Stimulated activated effector memory CD8-positive, alpha-beta T cell treated with anti-CD3 and anti-CD28 coated beads, Interleukin-12 subunit alpha, Interleukin-12 subunit beta, amount 100 ng/mL, for 72 hours (primary cell): ENCODE data around the gene MYORG.
"Not testable (repeated sequence)": the region's sequence is repeated elsewhere in the genome, so short reads cannot be mapped to it uniquely, and the experiment has no call there.

Experiments used
- ATAC-seq: fragments of 150-1000 bp; cut with Tn5 transposase; 2 replicates; pipeline ENCODE4 v1.10.0; 2021
- DNase-seq, 2 donors: peaks; one replicate each; pipeline ENCODE4 v3.0.0; 2021 to 2022; ENCODE audit warnings: low spot score in 2 of 2
- H3K27ac Mint-ChIP-seq: one replicate; pipeline ENCODE4 v1.8.0; 2022; ENCODE audit warnings: mild to moderate bottlenecking, mixed read lengths
- H3K36me3 Mint-ChIP-seq: one replicate; pipeline ENCODE4 v1.8.0; 2022; ENCODE audit warnings: mild to moderate bottlenecking, mixed read lengths
- H3K4me1 Mint-ChIP-seq: one replicate; pipeline ENCODE4 v1.8.0; 2022; ENCODE audit warnings: mixed read lengths
- H3K4me3 Mint-ChIP-seq: one replicate; pipeline ENCODE4 v1.8.0; 2022; ENCODE audit warnings: mild to moderate bottlenecking, mixed read lengths
- H3K9me3 Mint-ChIP-seq: one replicate; pipeline ENCODE4 v1.8.0; 2022; ENCODE audit warnings: mixed read lengths

MYORG gene

DNA sequence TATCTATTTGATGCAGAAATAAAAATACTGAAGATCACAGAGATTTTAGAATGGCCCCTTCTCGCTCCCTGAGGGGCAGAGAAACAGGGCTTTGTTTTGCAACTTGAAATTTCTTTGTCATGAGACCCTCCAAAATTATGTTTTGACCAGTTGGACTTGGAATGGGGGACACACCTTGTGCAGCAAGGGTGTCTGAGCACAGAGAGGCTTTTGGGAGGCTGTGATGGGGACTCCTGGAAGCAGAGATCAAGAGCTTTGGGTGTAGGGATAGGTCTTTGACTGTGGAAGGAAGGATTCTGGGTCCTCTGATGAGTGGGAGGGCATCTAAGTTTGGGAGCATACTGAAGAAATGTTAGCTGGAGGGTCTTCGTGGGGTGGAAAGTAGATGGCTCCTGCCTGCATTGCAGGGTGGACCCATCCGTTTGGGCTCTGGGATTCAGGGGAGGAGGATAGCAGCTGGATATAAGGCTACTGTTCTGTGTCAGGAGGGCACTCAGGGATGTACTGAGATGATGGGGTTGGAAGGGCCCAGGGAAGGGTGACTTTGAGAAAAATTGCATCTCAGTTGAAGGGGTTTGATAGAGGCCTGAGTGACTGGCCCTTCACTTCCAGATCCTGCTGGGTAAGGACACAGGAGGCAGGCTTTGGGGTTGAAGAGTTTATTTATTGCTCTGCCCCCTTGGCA lies 1.8 kb upstream of the MYORG start:
- Mint-ChIP-seq H3K9me3 (no peaks in the 10 kb centered on the region), H3K36me3 (no peaks in the 10 kb centered on the region), H3K27ac (no peak overlapping the region), H3K4me3 (peak overlapping the region; percentile 83), H3K4me1 (peaks cover 47% of the 10 kb centered on the region)
- DNase-seq: peak in 1 of 2 donors; percentile 45
- ATAC-seq: no peak

GRCh38 chr9:34377404-34377746 lies 677 bp upstream of the MYORG start:
- no peak for DNase-seq
- ATAC-seq: no peak
- H3K27ac Mint-ChIP-seq: no peak overlapping the region
- H3K9me3 Mint-ChIP-seq: no peaks in the 10 kb centered on the region
- no peaks in the 10 kb centered on the region for H3K36me3 Mint-ChIP-seq
- H3K4me3 Mint-ChIP-seq: peak overlapping the region; percentile 83
- peaks cover 47% of the 10 kb centered on the region for H3K4me1 Mint-ChIP-seq

- peak; percentile 30 for ATAC-seq
- no peaks in the 10 kb centered on the region for H3K9me3 Mint-ChIP-seq
- H3K27ac Mint-ChIP-seq: peak overlapping the region; percentile 21
- no peaks in the 10 kb centered on the region for H3K36me3 Mint-ChIP-seq
- H3K4me1 Mint-ChIP-seq: peaks cover 45% of the 10 kb centered on the region
- peak; percentile 36 to 78 for DNase-seq
- H3K4me3 Mint-ChIP-seq: peak overlapping the region; percentile 83
Observed at GRCh38 chr9:34375901-34376595, 650 bp downstream of the MYORG start.

DNA sequence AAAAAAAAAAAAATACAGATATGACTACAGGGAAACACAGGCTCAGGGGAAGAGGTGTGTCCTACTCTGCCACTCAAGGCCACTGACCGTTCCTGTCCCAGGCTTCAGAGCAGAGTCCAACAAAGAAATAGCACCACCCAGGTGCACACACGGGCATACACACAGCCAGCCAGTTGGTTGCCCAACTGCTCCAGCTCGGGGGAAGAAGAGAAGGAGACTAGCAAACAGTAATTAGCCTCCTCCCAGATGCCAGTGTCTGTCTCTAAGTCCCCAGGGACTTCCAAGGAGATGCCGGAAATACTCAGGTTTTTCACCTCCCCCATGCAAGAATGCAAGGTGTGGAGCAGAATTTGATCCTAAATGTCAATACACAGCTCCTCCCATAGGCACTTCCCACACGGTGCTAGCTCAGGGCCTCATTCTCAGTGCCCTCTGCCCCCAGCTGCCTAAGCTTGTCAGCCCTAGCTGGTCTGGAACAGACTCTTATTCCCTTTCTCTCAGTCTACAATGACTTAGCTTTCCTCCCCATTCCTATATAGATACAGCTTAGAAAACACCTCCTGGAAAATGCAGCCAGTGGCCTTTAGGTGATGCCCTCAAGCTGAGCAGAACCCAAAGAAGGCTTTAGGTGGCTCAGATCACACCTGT lies 1.7 kb downstream of the MYORG start:
- ATAC-seq (no peak), DNase-seq (peak in 1 of 2 donors; percentile 41)
- Mint-ChIP-seq H3K36me3 (peaks cover 1% of the 10 kb centered on the region), H3K4me1 (peaks cover 39% of the 10 kb centered on the region), H3K9me3 (no peaks in the 10 kb centered on the region), H3K27ac (peak overlapping the region; percentile 21), H3K4me3 (peak overlapping the region; percentile 83)

DNA sequence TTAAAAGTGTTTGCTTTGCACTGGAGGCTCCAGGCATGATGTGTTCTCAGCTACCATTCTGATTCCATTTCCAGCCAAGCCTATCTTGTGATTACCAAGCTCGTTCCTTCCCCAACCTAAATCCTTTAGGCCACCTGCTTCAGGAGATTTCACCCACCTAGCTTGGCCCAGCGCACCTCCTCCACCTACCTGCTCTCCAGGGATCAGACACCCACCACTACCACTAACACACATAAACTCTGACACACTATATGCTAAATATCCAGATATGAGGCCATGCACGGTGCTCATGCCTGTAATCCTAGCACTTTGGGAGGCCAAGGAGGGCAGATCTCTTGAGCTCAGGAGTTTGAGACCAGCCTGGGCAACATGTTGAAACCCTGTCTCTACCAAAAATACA lies 2.4 kb downstream of the MYORG start:
- DNase-seq (no peak), ATAC-seq (no peak)
- H3K4me3 Mint-ChIP-seq: no peak overlapping the region
- H3K9me3 Mint-ChIP-seq: no peaks in the 10 kb centered on the region
- peaks cover 32% of the 10 kb centered on the region for H3K4me1 Mint-ChIP-seq
- peaks cover 4% of the 10 kb centered on the region for H3K36me3 Mint-ChIP-seq
- H3K27ac Mint-ChIP-seq: no peak overlapping the region

GRCh38 chr9:34373749-34374148 lies 2.9 kb downstream of the MYORG start:
- no peak overlapping the region for H3K4me3 Mint-ChIP-seq
- peaks cover 27% of the 10 kb centered on the region for H3K4me1 Mint-ChIP-seq
- no peak for ATAC-seq
- no peak overlapping the region for H3K27ac Mint-ChIP-seq
- DNase-seq: peak in 1 of 2 donors; percentile 45
- H3K9me3 Mint-ChIP-seq: no peaks in the 10 kb centered on the region
- peaks cover 4% of the 10 kb centered on the region for H3K36me3 Mint-ChIP-seq

GRCh38 chr9:34372467-34373011 lies 4.2 kb downstream of the MYORG start:
- Mint-ChIP-seq H3K27ac (no peak overlapping the region), H3K4me1 (peaks cover 23% of the 10 kb centered on the region), H3K4me3 (no peak overlapping the region), H3K36me3 (peaks cover 4% of the 10 kb centered on the region), H3K9me3 (no peaks in the 10 kb centered on the region)
- peak in 1 of 2 donors; percentile 47 for DNase-seq
- no peak for ATAC-seq

- peaks cover 4% of the 10 kb centered on the region for H3K36me3 Mint-ChIP-seq
- H3K4me1 Mint-ChIP-seq: peaks cover 20% of the 10 kb centered on the region
- H3K9me3 Mint-ChIP-seq: no peaks in the 10 kb centered on the region
- no peak for ATAC-seq
- DNase-seq: peak in 1 of 2 donors; percentile 44
- no peak overlapping the region for H3K27ac Mint-ChIP-seq
- H3K4me3 Mint-ChIP-seq: no peak overlapping the region
Observed at GRCh38 chr9:34371886-34372466, 4.7 kb downstream of the MYORG start.

DNA sequence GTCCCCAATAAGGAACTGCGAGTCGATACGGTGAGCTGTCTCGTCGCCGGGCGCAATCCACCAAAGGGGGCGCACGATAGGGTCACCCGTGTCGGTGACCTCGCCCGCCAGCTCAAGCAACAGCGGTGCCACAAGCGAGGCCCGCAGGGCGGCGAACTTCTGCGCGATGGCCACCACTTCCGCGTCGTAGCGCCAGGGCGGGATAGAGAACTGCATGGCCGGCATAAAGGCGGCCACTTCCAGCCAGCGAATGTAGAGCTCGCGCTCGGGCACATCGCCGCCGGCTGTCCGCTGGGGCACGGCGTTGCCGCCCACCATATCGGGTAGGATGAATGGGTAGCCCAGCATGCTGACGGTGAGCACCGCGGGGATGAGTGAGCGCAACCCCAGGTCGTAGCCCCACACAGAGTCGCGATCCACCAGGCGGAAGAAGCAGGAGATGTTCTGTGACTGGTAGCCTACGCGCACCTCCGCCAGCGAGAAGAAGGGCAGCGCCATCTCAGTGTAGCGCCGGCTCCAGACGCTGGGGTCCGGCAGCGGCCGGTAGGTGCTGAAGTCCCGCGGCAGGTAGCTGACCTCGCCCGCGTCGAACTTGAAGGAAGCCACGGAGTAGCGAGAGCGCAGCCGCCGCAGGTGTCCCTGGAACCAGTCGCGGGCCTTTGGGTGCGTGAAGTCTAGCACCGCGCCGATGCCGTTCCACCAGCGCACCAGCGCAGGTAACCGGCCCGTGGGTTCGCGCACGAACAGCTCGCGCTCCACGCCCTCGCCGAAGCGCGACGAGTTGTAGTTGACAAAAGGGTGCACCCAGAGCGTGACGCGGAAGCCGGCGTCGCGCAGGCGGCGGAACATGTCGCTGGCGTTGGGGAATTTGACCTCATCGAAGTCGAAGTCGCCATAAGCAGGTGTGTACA lies 5.5 kb downstream of the MYORG start:
- Mint-ChIP-seq H3K36me3 (peaks cover 4% of the 10 kb centered on the region), H3K4me3 (peak overlapping the region; percentile 48)
- ATAC-seq: peak; percentile 62

GRCh38 chr9:34370335-34370969 lies 6.2 kb downstream of the MYORG start:
- Mint-ChIP-seq H3K4me3 (peak overlapping the region; percentile 48), H3K36me3 (peaks cover 4% of the 10 kb centered on the region), H3K4me1 (peaks cover 8% of the 10 kb centered on the region), H3K9me3 (no peaks in the 10 kb centered on the region), H3K27ac (no peak overlapping the region)
- ATAC-seq (no peak), DNase-seq (peak in 1 of 2 donors; percentile 45)

More for the DNA sequence above, 5.5 kb downstream of the MYORG start:
- Mint-ChIP-seq H3K9me3 (no peaks in the 10 kb centered on the region), H3K27ac (no peak overlapping the region), H3K4me1 (peaks cover 16% of the 10 kb centered on the region)
- DNase-seq: no peak

DNA sequence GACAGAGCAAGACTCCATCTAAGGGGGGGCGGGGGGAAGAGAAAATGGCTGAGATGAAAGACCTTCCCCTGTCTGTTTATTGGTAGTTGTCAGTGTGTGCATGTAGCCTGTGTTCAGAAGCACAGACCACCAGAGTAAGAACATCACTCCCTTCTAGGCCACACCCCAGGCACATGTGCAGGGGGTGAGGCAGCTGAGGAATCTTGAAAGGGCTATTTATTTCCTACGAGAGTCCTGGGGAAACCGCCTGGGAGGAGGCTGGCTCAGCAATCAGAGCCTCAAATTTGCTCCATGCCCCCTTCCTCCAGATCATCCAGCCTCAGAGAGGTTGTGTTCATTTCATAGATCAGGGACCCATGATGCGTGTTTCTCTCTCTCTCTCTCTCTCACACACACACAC lies 7.1 kb downstream of the MYORG start:
- H3K9me3 Mint-ChIP-seq: no peaks in the 10 kb centered on the region
- ATAC-seq (no peak), DNase-seq (no peak)
- H3K27ac Mint-ChIP-seq: peak overlapping the region; percentile 34
- peaks cover 4% of the 10 kb centered on the region for H3K36me3 Mint-ChIP-seq
- peaks cover 6% of the 10 kb centered on the region for H3K4me1 Mint-ChIP-seq
- no peak overlapping the region for H3K4me3 Mint-ChIP-seq

DNA sequence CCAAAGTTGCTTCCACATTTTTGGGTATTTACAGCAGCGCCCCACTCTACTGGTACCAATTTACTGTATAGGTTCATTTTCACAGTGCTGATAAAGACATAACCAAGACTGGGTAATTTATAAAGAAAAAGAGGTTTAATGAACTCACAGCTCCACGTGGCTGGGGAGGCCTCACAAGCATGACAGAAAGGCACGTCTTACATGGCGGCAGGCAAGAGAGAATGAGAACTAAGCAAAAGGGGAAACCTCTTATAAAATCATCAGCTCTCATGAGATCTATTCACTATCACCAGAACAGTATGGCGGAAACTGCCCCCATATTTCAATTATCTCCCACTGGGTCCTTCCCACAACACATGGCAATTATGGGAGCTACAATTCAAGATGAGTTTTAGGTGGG lies 7.9 kb downstream of the MYORG start:
- H3K4me1 Mint-ChIP-seq: peaks cover 11% of the 10 kb centered on the region
- peak in 1 of 2 donors; percentile 39 for DNase-seq
- not testable (repeated sequence) for H3K4me3 Mint-ChIP-seq, ATAC-seq, H3K27ac Mint-ChIP-seq, H3K36me3 Mint-ChIP-seq, H3K9me3 Mint-ChIP-seq

GRCh38 chr9:34367751-34368410 lies 8.8 kb downstream of the MYORG start:
- not testable (repeated sequence) for H3K27ac Mint-ChIP-seq, H3K36me3 Mint-ChIP-seq, H3K4me3 Mint-ChIP-seq, ATAC-seq, H3K9me3 Mint-ChIP-seq
- peak in 1 of 2 donors; percentile 8 for DNase-seq
- peaks cover 13% of the 10 kb centered on the region for H3K4me1 Mint-ChIP-seq

DNA sequence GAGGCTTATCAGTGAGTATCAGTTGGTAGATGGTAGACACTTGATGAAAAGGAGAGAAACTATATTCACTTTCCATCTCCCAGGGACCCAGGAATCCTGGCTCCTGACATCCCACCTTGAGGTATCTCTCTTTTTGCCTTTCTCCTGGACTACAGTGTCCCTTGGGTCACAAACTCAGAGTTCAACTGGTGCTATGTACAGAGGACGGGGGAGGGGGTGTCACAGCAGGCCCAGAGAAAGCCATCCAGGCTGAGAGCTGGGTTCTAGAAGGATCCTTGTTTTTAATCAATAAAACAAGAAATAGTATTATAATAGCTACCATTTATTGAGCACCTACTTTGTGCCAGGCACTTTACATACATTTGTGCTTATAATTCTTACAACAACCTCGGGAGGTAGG lies 10.3 kb downstream of the MYORG start:
- Mint-ChIP-seq H3K9me3 (no peaks in the 10 kb centered on the region), H3K27ac (no peak overlapping the region), H3K4me1 (peaks cover 13% of the 10 kb centered on the region), H3K36me3 (peaks cover 4% of the 10 kb centered on the region), H3K4me3 (no peak overlapping the region)
- no peak for DNase-seq
- ATAC-seq: no peak
